NCI-H1105 (cell line): Measurements from ENCODE around the gene LSM14A.
"Not testable (repeated sequence)": the region's sequence is repeated elsewhere in the genome, so short reads cannot be mapped to it uniquely, and the experiment has no call there.

Source experiments
- DNase-seq: peaks from one replicate; lab custom pipeline; 2025; lab: John Stamatoyannopoulos, UW

LSM14A gene

GRCh38 chr19:34191355-34191962, 19.2 kb downstream of the LSM14A start:
- DNase-seq = no peak

- no peak for DNase-seq
Observed at GRCh38 chr19:34193439-34193838, 21.1 kb downstream of the LSM14A start.

GRCh38 chr19:34193876-34194275, 21.6 kb downstream of the LSM14A start:
- no peak for DNase-seq

GRCh38 chr19:34201133-34201532, 28.8 kb downstream of the LSM14A start:
- no peak for DNase-seq

GRCh38 chr19:34205324-34205723, 33.0 kb downstream of the LSM14A start:
- not testable (repeated sequence) for DNase-seq

GRCh38 chr19:34208291-34208884, 36.1 kb downstream of the LSM14A start:
- no peak for DNase-seq

- no peak for DNase-seq
Observed at GRCh38 chr19:34209726-34210125, 37.4 kb downstream of the LSM14A start.

GRCh38 chr19:34213283-34213682, 41.0 kb downstream of the LSM14A start:
- DNase-seq = no peak

- no peak for DNase-seq
Observed at GRCh38 chr19:34214040-34214439, 41.7 kb downstream of the LSM14A start.

GRCh38 chr19:34215006-34215665, 42.8 kb downstream of the LSM14A start:
- no peak for DNase-seq

- DNase-seq = no peak
Observed at GRCh38 chr19:34215666-34216038, 43.3 kb downstream of the LSM14A start.

- not testable (repeated sequence) for DNase-seq
Observed at GRCh38 chr19:34216745-34217219, 44.5 kb downstream of the LSM14A start.

- DNase-seq = peak; percentile 68
Observed at GRCh38 chr19:34217952-34218817, 45.9 kb downstream of the LSM14A start.

GRCh38 chr19:34218818-34219164, 46.5 kb downstream of the LSM14A start:
- no peak for DNase-seq

- peak; percentile 34 for DNase-seq
Observed at GRCh38 chr19:34220472-34221063, 48.3 kb downstream of the LSM14A start.

GRCh38 chr19:34222386-34222785, 50.1 kb downstream of the LSM14A start:
- no peak for DNase-seq

GRCh38 chr19:34224996-34225658, 52.8 kb downstream of the LSM14A start:
- DNase-seq = no peak

- DNase-seq = no peak
Observed at GRCh38 chr19:34225659-34226015, 53.3 kb downstream of the LSM14A start.

GRCh38 chr19:34226036-34226435, 53.7 kb downstream of the LSM14A start:
- no peak for DNase-seq

GRCh38 chr19:34228347-34228746, 56.0 kb downstream of the LSM14A start:
- DNase-seq = no peak

- DNase-seq = no peak
Observed at GRCh38 chr19:34228762-34229161, 56.5 kb downstream of the LSM14A start.

GRCh38 chr19:34229721-34230120, 57.4 kb downstream of the LSM14A start:
- DNase-seq = no peak
